Measurements from ENCODE around the gene TMEM229B.

The TMEM229B gene

DNA sequence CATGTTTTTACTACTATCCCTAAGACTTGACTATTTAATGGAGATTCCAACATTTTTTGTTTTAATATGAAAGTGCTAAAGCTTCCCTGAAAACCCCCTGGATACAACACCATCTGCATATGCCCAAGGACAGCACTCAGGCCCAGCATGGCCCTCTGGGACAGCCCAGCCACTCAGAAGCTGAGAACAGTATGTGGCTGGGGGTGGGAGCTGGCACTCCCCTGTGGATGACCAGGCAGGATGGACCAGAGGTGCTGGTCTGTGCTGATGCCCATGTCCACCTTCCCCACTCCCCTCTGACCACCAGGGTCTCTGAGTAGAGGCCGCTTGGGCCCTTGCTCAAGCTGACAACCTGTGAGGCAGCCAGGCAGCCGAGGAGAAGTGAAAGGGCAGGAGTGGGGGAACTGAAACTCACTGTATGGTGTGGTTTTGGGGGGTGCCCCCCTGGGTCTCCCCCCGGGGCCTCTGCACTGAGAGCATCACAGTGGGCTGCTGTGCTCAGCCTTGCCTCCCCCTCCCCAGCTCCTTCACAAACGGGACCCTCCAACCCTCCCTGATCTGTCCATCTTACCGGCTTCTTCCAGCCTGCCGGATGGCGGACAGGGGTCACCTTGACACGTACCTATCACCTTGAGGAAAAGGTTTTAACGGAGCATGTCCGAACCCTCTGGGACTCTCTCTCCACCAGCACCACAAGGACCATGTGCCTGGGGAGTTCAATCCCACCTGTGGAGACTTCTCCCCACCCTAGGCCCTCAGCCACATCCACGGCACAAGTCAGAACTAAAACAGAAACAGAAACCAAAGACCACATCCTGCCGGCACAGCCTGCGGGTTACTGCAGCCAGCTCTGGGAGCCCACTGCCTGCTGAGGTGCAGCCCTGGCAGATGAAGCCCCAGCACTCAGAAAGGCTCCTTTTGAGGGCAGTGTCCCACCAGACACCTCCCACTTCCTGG, at the start of gene TMEM229B:
Gene TMEM229B, minus strand, starts transcription at position 785 of the 957 bp plus-strand sequence. CDS start 14,798 bp downstream, outside the sequence.
- no peak for DNase-seq

DNA sequence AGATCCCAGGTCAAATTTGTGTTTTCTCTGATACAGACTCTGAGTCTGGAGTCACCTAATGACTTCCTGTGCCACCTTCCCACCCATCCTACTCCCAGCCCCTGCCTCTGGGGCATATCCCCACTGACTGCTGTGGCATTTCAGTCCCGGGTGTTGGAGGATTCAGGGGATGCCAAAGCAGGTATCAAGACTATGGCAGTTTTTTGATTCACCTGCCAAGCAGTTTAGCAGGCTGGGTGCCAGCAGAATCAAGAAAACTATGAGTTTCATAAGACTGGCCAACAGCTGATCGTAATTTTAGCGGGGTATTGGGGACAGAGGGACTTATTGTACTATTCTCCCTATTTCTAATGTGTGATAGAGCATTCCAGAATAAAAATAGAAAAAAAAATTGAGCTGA, 49.2 kb upstream of the TMEM229B start:
- DNase-seq = no peak

DNA sequence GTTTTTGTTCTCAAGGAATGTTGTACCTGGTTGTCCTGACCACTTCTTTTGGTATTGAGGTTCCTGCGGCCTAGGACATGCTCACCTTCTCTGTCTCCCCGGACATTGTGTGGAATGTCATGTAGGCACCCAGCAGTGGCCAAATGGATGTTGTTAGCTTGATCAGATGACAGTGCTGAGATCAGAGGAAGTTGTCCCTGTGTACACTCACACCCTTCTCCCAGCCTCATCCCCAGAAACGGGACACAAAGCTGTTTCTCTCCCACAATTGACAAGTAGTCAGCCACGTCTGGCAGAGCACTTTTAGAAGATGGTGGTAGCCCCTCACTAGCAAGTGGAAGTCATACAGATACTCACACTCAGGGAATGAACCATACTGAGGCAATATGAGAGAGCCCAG, 47.6 kb upstream of the TMEM229B start:
- DNase-seq = no peak

DNA sequence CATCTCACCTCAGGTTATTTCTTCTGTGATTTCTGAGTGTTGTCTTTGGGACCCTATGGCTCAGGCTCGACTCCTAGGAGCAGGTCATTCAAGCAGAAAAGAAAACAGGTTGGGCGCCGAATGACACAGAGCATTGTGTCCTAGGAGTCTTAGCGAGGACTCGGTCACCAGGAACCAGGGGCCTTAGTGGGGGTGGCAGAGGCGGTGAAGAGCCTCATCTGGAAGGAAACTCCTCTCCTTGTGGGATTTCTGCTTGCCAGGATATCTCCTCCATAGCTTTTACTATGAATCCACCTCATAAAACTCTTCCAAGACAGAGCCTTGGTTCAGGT, 45.2 kb upstream of the TMEM229B start:
- no peak for DNase-seq

DNA sequence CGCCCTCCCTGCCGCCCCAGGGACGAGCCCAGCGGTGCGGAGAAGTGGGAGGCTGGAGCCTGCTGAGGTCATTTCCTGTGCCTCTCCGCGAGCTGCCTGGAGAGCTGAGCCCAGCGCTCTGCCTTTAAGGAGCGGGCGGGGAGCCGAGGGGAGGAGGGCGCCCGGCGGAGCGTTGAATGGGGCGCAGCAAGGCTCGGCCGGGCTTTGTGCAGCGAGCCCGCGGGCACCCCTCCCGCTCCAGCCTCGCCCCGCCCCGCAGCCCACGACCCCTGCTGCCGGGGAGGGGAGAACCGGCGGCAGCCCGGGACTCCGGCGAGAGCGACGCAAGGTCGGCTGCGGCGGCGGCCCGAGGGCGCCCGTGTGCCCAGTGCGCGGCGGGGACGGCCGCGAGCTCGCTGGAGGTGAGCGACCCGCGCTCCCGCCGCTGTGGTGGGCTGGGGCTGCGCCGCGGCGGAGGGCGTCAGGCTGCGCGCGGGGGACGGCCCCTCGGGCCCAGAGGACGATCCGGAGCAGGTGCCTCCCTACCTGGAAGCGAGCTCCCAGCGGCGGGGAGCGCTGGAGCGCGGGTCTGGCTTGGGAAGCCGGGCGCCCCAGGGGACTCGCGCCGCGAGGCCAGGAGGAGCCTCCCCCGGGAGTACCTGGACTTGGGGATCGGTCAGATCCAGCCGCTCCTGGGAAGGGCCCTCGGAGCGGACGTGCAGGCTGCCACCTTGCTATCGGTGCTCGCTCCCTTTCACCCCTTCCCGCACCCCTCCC, 44.7 kb upstream of the TMEM229B start, which contains the start of gene PLEKHH1:
Gene PLEKHH1, plus strand, starts transcription at position 293 of the 756 bp plus-strand sequence. CDS start 8,578 bp downstream, outside the sequence.
- DNase-seq = peak; percentile 81

DNA sequence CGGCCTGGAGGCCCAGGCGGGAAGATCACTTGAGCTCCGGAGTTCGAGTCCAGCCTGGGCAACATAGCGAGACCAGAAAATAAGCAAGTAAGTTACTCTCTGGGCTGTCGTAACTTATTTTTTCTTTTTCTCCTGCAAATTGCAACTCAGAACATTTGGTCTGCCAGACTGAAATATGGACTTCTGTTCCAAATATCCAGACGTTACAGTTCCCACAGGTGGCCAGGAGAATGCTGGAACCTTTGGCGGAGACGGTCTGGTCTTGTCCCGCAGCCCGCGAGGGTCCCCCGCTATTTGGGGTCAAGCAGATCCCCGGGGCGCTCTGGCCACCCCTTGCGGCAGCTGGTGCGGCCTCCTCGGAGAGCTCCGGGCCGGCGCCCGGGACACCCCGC, 44.1 kb upstream of the TMEM229B start:
- no peak for DNase-seq

DNA sequence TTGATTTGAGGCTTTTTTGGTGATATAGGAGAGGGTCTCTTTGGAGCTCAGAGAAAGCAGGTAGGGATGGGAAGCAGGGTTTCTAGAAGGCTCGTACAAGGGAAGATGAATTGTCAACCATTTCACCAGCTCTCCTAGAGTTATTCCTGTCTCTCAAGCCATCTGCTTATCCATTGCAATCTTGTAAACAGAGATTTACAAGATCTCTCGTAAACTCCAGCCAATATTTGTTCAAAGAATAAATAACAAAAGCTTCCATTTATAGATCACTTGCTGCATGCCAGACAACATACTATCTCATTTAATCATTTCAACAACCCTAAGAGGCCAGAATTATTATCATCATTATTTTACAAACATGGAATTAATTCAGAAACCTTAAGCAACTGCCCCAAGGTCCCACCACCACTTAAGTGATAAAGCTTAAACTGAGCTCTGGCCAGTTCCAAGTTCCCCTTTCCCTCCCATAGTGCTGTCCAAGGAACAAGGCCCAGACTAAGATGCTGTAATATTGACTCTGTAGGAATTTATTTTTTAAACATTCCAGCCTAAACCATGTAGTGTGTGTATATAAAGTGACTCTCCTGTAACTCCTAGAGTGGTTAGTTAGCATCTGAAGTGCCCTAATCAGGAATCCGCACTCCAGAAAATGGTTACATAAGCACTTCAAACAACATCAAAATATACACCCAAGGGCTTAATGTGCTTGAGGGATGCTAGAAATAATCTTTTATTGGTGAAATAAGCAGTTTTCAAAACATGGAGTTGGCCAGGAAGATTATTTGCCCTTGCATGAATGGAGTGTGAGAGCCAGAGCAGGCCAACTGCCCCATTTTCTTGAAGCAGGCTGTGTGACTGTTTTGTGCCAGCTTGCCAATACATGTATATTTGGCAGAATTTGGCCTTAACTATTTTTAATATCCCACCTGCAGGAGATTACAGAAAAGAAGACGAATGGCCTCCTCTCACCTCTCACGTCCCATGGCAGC, 41.7 kb upstream of the TMEM229B start:
- DNase-seq = no peak

DNA sequence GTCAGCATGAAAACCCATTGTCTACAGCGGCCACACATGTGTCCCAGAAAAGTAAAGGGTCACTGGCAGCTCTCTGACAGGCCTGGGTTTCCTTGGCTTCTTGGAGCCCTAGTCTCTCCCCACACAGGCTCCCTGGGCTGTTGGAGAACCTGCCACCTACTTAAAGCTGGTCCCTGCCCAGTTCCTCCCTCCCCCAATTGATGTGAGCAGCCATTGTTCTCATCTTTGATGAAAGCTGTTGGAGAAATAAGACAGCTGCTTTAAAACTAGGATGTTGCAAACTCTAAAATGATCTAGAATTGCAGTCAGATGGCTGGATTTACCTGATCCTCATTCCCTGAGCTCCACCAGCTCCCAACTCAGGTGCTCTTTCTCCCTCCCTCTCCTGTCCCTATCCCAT, 39.8 kb upstream of the TMEM229B start:
- no peak for DNase-seq

DNA sequence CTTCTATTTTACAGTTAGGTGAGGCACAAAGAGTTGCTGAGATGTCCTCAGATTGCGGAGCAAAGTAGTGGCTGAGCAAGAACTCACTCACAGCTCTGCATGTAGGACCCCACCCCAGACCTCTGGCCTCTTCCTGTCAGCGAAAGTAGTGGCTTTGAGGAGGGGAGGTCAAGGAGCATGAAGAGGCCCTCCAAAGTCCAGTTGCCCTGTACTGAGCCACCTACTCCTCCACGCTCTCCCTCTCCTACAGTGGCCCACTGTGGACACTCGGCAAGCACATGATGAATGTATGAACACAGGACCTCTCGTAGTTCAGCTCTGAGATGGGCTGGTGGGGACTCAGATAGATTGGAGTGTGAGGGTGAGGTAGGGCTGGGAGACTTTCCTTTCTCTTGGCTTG, 39.2 kb upstream of the TMEM229B start:
- DNase-seq = no peak

DNA sequence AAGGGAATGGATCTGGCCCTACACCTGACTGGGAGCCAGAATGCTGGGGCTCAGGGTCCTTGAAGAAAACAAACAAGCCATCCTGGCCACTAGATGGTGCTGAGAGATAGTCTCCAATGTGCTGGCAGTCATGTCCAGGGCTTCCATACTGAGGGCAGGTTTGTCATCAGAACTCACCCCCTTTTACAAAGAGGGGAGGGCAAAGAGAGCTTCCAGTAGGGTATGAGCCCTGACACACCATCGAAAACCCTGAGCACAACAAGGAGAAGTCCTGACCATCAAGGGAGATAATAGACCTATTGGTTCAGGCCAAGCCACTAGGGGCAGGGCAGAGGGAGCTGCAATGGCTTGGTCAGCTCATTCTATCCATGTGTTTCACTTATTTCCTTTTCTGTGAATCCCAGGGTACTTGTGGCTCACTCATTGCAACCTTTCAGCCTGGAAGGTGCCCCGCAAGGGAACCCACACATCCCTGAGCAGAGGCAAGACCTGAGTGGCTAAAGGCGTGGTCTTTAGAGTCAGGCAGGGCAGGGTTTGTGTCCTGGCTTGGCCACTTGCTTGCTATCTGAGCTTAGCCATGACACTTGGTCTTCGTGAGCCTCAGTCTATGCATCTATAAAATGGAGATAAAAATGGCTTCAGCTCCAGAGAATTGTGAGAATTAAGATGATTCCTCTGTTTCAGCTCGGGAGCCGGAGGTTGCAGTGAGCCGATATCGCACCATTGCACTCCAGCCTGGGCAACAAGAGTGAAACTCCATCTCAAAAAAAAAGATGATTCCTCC, 38.3 kb upstream of the TMEM229B start:
- DNase-seq = peak; percentile 55

DNA sequence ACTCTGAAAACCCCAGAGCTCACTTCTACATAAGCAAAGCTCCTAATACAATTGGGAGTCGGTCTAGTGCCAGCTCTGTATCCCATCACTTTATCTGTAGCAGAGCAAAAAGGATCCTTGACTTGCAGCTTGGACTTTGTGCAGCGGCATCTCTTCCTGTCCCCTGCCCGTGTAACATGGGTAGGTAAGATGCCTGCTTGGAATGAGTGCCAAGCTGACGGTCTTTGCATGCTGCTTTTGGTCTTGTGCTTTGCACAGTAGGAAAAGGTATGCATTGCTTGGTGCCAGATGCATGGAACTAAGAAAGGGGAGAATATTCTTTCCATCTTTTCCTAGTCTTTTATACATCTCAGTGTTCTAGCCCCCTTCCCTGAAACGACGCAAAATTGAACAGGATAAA, 37.7 kb upstream of the TMEM229B start:
- DNase-seq = no peak

DNA sequence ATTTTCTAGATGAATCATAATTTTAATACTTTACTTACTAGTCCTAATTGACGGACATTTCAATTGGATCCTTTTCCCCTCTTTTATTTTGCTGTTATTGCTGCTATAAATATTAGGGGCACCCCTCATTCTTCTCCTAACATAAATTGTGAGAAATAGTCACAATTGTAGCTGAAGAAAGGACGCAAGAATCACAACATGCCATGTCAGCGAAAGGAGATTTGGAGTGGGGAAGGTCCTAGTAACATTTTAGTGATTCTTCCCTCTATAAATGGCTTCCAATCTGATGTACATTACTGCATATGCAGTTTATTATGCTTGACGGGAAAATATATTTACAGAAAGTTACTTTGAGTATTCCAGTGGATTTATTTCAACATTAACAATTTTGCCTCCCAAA, 36.9 kb upstream of the TMEM229B start:
- DNase-seq = no peak

DNA sequence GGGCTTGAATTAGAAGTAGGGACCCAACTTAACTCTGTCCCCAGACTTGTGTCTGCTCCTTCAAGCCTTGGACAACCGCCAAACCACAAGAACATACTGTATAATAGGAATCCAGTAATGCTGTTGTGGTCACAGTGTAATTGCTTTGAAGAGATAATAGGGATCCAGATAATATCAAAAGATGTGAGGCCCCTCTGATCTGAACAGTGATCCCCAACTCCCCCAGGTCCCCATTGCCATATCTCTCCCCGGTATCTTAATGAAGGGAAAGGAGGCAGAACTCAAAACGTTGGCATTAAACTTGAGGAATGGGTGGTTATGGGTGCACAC, 36.1 kb upstream of the TMEM229B start:
- DNase-seq = no peak

DNA sequence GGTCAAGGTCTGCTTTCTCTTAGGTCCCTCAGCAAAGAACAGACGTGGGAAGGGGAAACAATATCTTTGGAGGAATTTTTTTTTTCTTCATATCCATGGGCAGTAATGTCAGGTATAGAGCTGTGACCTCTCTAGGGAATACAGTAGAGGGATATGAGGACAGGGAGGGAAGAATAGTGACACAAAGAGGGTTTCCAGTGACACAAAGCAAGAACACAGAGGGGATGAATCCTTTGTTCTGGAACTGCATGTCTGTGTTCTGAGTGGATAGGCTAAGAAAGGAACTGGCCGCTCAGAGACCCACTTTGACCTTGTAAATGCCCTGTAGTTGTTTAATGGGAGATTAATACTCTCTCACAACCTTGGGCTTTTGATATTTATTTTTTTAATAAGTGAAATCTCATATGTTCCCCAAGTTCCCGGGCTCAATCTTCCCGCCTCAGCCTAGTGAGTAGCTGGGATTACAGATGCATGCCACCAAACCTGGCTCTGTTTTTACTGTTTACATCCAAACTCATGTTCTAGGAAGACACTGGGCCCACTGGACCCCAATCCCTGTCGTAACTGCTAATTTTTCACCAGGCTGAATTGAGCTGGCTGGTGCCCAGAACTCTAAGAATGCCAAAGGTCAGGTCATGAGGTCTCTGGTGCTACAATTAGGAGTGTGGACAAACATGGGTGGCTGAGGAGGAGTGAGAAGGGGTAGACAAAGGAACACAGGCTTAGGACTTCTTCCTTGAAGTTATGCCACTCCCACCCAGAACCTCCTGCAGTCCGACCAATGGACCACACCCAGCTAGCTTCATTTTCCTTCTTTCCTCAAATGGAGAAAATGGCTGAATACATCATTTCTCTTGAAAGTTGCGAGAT, 35.5 kb upstream of the TMEM229B start:
- no peak for DNase-seq

DNA sequence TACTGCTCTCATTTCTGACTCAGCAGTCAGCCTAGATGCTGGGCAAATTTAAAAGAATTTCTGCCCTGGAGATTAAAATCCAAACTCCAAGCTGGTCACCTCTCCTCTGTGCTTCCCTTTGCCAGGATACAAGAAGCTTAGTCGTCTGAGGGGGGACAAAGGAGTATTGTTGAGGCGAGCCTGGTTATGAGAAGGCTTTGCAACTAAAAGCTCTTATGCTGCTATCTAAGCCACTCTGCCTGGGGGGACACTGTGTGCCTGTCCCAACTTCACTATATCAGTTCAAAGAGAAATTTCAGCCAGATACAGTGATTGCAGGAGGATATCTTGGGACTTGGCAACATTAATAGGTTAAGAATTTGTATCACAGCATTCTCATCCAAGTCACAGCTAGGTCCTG, 33.7 kb upstream of the TMEM229B start:
- no peak for DNase-seq

DNA sequence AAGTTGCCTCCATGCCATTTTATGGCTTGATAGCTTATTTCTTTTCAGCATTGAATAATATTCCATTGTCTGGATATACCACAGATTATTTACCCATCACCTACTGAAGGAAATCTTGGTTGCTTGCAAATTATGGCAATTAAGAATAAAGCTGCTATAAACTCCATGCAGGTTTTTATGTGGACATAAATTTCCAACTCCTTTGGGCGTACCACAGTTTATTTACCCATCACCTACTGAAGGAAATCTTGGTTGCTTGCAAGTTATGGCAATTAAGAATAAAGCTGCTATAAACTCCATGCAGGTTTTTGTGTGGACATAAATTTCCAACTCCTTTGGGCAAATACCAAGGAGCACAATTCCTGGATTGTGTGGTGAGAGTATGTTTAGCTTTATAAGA, 32.0 kb upstream of the TMEM229B start:
- DNase-seq = no peak

DNA sequence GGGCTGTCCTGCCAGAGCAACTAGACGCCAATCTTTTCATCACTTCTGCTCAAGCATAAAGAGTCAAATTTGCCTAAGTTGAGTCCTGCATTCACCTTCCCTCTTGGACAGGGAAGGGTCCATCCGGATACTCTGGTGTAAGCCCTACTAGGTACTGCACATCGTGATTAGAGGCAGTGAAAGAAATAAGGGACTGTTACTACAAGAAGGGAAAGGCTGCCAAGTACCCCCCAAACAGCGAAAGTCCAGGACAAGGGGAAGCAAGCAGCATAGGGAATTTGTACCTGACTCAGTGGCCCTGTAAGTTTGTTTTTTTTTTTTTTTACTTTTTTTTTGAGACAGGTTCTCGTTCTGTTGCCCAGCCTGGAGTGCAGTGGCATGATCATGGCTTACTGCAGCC, 30.9 kb upstream of the TMEM229B start:
- DNase-seq = no peak

DNA sequence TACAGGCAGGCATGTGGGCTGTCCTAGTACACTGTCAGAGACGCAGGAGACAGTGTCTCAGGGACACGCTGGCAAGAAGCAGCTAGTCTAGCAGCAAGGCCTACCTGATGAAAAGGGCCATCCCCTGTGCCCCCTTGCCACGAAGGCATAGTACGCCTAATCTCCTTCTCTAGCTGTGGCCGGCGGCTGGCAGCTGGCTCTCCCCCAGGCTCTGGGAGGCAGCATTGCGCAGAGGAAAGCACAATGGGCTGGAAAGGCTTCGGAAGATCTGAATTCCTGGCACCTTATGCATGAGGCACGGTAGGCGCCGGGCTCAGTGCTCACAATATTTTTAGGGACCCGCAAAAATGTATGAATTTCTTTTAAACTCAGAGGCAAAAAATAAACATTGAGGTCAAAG, 28.6 kb upstream of the TMEM229B start:
- no peak for DNase-seq

DNA sequence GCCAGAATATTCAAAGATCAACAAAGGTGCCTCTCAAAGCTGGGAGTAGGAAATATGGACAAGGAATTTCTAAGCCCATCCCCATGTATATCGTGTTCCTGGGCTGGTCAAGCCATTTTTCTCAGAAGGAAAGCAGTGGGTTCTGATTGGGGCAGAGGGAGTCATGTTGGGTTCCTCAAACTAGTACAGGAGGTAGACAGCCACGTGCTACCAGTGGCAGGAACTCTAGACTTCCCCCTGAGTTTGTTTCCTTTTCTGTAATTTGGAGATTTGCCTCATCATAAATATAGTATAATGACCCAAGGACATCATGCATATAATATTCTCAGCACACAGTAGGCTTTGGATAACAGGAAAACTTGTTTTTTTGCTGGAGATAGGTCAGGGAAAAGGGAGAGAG, 28.2 kb upstream of the TMEM229B start:
- DNase-seq = no peak

DNA sequence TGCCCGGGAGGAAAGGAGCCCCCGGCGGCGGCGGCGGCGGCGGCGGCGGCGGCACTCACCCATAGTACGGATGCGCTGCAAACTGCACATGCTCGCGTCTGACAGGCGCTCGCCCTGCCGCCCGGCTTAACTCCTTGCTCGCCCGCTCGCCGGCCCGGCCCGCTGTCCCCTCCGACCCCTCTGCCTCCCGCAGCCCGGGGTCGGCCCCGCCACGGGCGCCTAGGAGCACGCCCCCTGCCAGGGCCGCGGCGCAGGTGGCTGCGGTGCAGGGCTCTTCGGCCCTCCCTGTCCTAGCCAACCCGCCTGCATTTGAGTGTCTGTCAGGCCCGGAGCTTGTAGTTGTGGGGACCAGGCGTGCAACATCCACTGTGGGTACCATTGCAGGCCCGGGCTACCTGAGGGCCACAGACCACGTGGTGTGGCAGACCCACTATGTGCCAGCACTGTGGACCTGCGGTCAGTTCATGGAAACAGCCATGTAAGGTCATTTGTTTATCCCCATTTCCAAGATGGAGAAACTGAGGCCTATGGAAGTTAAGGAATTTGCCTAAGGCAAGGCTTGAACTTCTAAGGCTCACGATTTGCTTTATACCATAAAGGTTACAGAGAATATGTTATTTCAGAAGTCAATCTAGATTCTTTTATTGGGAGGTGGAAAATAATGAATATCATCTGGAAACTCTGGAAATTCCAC, 27.0 kb upstream of the TMEM229B start:
- DNase-seq = peak; percentile 29

All from NCI-H510A treated with DMSO at 0.1 percent for 48 hours (cell line).